ENCODE results near the gene CCR8.
A peak's percentile ranks its signal among the peaks of the same experiment; 100 is the strongest.
"Not testable (repeated sequence)": the region's sequence is repeated elsewhere in the genome, so short reads cannot be mapped to it uniquely, and the experiment has no call there.

Gene CCR8

DNA sequence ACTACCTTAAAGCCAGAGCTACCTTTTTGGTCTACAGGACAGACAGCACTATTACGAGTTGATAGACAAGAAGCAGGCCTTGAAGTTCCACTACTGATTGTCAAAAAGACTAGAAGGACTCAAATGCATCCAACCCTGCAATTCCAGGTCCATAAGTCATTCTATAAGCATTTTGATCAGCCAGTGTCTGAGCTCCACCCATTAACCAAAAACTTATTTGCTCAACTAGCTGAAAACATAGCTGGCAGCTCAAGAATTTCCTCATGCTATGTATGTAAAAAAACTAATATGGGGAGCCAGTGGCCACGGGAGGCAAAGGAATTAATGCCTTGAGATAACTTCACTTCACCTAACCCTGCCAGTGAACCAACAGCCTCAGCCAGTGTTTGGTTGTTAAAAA lies 21.6 kb downstream of the CCR8 start:
- not testable (repeated sequence) for DNase-seq

DNA sequence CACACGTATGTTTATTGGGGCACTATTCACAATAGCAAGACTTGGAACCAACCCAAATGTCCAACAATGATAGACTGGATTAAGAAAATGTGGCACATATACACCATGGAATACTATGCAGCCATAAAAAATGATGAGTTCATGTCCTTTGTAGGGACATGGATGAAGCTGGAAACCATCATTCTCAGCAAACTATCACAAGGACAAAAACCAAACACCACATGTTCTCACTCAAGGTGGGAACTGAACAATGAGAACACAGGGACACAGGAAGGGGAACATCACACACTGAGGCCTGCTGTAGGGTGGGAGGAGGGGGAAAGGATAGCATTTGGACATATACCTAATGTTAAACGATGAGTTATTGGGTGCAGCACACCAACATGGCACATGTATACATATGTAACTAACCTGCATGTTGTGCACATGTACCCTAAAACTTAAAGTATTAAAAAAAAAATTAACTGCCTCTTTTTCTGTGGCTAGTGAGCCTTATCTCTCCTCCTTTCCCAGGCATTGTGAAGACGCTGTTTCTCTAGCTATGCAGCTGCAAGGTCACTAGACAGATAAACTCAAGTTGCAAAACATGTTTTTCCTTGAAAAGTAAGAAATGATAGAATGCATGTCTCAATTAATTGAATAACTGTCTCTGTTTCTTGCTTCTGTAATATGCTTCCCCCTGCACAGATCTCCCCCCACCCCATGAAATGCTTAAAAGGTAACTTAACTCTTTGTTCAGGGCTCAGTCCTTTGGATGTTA lies 23.8 kb downstream of the CCR8 start:
- DNase-seq, result not testable (repeated sequence)

DNA sequence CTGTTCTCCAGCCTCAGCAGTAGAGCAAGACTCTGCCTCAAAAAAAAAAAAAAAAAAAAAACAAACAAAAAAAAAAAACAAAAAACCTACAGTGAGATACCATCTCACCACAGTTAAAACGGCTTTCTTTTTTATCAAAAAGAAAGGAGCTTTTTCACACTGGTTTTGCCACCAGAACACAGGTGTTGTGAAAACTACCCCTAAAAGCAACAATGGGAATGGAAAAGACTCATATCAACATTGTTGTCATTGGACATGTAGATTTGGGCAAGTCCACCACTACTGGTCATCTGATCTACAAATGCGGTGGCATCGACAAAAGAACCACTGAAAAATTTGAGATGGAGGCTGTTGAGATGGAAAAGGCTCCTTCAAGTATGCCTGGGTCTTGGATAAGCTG lies 28.8 kb downstream of the CCR8 start:
- DNase-seq, result no peak

DNA sequence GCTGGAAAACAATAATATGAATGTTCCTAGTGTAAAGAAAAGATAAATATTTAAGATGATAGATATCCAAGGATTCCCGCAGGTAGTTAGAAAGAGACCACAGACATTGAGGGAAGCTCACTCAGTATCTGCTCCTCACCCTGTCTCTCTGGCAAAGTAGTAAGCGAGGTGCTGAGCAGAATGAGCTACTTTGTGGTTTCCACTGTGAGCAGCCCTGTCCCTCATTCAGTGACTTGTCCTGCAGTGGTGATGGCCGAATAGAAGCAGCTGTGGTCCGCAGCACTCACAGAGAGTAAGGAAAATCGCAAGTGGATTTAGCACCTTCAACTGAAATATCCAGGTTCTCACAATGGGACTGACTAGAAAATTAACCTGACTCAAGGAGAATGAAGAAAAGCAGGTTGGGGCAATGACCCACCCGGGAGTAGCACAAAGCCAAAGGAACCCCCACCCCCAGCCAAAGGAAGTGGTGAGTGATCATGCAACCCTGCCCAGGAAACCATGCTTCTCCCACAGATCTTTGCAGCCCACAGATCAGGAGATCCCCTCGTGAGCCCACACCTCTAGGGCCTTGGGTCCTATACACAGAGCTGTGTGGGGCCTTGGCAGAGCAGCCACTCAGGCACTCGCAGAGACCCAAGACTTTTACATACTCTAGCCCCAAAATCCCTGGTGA lies 31.9 kb downstream of the CCR8 start:
- DNase-seq, result peak; percentile 33

DNA sequence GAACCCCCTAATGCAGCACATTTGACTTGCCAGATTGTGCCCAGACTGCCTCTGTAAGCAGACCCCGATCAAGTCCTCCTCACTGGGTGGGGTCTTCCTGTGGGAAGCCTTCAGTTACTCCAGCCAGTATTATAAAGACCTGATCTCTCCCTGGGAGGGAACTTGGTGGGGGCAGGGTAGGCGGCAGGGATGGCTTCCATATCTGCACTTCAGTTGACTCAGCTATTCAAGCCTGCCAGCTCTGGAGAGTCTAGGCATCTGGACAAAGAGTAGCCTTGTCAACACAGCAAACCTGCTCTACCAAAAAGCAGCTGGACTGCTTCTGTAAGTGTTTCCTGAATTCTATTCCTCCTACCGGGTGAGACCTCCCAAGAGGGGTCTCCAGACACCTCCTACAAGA lies 32.7 kb downstream of the CCR8 start:
- DNase-seq, result no peak

DNA sequence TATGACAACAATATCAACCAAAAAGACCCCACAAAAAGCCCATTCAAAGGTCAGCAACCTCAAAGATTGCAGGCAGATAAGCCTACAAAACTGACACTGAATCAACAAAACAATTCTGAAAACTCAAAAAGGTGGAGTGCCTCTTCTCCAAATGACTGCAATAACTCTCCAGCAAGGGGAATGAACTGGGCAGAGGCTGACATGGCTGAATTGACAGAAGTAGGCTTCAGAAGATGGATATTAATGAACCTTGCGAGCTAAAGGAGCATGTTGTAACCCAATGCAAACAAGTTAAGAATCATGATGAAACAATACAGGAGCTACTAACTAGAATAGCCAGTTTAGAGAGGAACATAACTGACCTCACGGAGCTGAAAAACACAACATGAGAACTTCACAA lies 33.3 kb downstream of the CCR8 start:
- DNase-seq, result no peak

DNA sequence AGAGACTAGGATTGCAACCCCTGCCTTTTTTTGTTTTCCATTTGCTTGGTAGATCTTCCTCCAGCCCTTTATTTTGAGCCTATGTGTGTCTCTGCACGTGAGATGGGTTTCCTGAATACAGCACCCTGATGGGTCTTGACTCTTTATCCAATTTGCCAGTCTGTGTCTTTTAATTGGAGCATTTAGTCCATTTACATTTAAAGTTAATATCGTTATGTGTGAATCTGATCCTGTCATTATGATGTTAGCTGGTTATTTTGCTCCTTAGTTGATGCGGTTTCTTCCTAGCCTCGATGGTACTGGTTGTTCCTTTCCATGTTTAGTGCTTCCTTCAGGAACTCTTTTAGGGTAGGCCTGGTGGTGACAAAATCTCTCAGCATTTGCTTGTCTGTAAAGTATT lies 40.9 kb downstream of the CCR8 start:
- DNase-seq, result not testable (repeated sequence)

DNA sequence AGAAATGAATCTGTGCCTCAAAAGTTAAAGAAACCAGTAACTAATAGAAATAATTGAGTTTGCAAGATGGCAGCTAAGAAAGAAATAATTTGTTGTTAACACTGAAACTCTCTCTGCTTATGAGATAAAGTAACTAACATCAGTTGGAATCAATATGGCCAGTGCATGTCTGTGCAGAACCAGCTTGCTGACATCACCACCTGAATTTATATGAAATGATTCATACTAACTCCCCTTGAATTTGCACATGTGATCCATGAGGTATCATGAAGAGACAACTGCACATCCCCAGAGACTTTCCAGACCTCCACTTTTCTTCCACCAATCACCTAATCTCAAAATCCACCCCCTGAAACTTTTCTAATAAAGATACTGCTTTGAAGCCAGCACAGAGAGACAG lies 43.3 kb downstream of the CCR8 start:
- DNase-seq, result no peak

DNA sequence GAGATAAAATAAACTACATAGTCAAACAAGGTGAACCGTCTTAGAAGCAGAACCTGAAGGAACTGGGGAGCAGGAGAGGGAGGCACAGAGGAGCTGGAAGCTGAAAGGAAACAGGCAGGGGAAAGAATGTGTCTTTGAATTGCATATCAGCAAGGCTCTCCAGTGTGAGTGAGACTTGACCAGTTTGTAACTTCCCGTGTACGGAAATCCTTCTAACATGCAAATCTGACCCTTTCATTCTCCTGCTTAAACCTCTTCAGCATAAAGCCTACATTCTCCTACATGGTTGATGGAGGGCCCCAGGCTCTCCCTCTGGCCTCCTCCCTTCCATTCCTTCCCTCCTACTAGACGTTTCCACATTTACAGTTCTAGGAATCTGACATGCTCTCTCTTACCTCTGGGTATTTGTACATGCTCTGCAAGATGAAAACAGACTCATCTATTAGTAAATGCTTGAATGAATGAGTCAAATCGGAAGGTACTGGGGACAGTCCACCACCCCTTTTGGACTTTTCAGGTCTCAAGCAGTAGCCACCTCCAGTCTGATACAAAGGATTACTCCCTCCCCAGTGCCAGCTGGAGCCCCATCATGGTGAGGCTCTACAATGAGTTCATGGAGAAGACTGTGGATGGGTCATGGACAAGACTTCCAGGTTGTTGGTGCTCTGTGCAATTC lies 47.6 kb downstream of the CCR8 start:
- DNase-seq, result no peak

DNA sequence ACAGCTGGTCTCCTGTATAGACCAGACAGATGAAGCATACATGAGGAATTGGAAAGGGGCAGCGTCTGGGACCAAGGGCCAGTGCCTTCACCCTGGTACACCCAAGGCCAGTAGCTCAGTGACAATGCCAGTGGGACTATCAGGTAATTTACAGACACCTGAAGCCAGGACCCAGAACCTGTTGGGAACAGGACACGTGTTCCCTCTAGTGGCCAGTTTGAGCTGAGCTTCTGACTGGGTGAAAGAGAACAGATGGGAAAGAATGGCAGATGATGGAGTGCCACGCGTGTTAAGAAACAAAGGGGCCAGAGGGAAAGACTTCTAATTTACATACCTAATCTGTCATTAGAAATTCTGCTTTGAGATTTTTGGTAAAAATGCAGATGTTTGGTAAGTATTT lies 48.6 kb downstream of the CCR8 start:
- peak; percentile 51 for DNase-seq

DNA sequence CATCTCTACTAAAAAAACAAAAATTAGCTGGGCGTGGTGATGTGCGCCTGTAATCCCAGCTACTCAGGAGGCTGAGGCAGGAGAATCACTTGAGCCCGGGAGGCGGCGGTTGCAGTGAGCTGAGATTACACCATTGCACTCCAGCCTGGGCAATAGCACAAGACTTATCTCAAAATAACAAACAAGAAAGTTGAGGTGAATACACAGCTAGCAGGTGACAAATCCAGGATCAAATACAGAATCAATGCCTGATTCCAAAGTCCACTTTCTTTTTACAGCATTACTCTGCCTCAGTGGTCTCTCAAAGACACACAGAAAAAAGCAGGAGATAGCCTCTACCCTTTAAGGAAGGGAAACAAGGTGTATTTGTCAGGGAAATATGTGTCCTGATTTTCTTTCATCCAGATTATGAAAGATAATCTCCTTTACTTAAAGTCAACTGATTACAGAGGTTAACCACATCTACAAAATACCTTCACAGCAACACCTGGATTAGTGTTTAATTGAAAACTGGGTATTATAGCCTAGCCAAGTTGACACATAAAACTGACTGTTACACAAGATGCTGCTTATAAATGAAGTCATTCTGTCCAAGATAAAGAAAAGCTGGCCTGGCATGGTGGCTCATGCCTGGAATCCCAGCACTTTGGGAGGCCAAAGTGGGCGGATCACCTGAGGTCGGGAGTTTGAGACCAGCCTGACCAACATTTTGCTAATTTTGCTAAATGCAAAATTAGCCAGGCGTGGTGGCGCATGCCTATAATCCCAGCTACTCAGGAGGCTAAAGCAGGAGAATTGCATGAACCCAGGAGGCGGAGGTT lies 49.7 kb downstream of the CCR8 start:
- DNase-seq, result no peak

DNA sequence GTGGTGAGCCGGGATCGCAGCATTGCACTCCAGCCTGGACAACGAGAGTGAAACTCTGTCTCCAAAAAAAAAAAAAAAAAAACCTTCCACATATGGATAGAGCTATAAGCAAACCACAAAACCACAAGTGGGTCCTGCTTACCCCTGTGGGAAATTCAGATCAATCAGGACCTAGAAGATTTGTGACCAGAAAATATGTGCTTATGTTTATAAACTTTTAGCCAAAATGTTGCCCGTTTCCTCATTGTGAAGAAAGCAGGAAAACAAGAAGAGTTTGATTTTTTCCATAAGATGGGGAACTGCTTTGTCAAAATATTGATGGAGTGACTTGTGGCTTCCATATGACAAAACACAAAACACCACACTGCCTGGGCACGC lies 50.3 kb downstream of the CCR8 start:
- no peak for DNase-seq

DNA sequence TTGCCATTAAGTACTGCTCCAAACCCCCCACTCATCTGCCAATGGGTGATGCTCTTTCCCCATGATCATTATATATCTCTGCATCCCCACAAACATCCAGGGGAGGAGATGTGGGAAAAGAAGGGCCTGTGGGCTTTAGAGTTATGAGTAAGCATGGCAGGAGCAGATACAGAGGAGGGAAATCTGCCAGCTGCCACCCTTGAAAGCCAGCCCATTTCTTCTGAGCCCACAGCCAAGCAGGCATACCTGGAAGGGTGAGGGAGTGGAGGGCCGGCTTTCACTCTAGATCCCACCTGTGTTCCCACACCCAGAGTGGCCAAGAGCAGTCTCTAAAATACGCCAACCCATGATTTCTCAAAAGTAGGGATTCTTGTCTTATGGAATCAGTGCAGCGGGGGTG lies 51.9 kb downstream of the CCR8 start:
- DNase-seq, result no peak

Data from activated gamma-delta T cell treated with Interleukin-2 at 50 U/mL for 16 hours (primary cell).